Measurements from ENCODE around the gene TMEM108.

DNA sequence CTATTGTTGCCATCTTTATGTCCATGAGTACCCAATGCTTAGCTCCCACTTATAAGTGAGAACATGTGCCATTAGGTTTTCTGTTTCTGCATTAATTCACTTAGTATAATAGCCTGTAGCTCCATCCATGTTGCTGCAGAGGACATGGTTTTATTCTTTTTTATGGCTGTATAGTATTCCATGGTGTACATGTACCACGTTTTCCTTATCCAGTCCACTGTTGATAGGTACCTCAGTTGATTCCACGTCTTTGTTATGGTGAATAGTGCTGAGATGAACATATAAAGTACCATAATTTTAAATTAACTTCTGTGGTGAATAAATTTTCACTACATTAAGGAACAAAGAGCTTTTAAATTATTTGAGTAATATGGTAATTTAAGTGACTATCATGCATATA is 211.3 kb downstream of the TMEM108 start:
- TF ChIP-seq, protein P1, sequence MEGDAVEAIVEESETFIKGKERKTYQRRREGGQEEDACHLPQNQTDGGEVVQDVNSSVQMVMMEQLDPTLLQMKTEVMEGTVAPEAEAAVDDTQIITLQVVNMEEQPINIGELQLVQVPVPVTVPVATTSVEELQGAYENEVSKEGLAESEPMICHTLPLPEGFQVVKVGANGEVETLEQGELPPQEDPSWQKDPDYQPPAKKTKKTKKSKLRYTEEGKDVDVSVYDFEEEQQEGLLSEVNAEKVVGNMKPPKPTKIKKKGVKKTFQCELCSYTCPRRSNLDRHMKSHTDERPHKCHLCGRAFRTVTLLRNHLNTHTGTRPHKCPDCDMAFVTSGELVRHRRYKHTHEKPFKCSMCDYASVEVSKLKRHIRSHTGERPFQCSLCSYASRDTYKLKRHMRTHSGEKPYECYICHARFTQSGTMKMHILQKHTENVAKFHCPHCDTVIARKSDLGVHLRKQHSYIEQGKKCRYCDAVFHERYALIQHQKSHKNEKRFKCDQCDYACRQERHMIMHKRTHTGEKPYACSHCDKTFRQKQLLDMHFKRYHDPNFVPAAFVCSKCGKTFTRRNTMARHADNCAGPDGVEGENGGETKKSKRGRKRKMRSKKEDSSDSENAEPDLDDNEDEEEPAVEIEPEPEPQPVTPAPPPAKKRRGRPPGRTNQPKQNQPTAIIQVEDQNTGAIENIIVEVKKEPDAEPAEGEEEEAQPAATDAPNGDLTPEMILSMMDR (optimal IDR thresholded peaks at IDR 0.05 in 1 of 3, IDR thresholded peaks at IDR 0.05 in 1 of 3, conservative IDR thresholded peaks at IDR 0.05 in 1 of 3; ENCODE audit: extremely low read depth in 1 of 3, insufficient read depth in 2 of 3, low read length in 3 of 3): no peak
- no peak for TF ChIP-seq EZH2 (IDR thresholded peaks at IDR 0.05; ENCODE audit: low read length)

Measured in keratinocyte (primary cell).